Measurements from ENCODE around the gene ZNF679. TPM values are rescaled to one million over a fixed set of nuclear protein-coding genes. Genes with fewer than 3 reads are reported as not detected.

ZNF679 gene
- total RNA-seq, 1 donor from 2014 or later: not detected

DNA sequence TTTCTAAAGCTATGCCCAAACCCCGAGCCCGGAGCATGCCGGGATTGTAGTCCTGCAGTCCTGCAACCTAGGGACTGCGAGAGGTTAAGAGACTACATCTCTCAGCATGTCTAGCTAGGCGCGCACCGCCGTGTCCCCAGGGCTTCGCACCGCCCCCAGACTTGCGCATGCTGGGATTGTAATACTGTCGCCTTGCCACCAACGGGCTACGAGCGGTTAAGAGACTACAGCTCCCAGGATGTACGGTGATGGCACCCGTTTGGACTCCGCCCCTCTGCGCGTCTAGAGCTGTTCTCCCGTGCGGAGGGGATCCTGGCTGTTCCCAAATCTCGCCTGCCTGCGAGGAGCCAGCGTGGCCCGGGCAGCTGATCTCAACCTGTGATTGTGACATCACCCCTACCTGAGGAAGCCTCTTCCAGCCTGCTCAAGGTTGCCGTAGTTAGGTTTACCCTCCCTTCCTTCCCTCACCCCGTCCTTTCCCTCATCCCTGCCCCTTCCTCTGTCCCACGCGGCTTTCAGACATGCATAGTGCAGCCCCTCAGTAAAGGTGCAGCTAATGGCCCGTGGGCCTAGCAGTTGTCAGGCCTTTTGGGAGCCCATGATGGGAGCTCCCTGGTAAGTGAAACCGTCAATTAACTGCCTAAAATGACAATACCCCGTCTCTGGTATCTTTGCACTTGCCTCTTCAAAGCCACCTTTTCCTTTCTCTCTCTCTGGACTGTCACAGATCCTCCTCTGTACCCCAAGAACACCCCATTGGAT is 79.2 kb downstream of the ZNF679 start:
- no peaks in the 10 kb centered on the region for H3K4me1 Mint-ChIP-seq
- no peak for DNase-seq (ENCODE audit: low spot score)
- peaks cover 4% of the 10 kb centered on the region for H3K27me3 Mint-ChIP-seq (ENCODE audit: insufficient read depth, low read depth)
- Histone ChIP-seq H3K4me3 (no peak overlapping the region), H2AFZ (replicated peaks) (no peak overlapping the region), H3F3A (ENCODE audit: low read depth) (no peaks in the 10 kb centered on the region), H3K4me1 (no peaks in the 10 kb centered on the region), H3K9me3 (ENCODE audit: low read depth) (peaks cover 12% of the 10 kb centered on the region), H4K20me1 (ENCODE audit: low read depth) (no peaks in the 10 kb centered on the region), H3K9ac (no peak overlapping the region), H3K4me2 (no peak overlapping the region), H3K79me2 (ENCODE audit: low read depth) (no peaks in the 10 kb centered on the region), H3K27ac (no peak overlapping the region), H3K27me3 (no peaks in the 10 kb centered on the region), H3K36me3 (no peaks in the 10 kb centered on the region)
- no peaks in the 10 kb centered on the region for H3K36me3 Mint-ChIP-seq
- no peak overlapping the region for H3K27ac Mint-ChIP-seq
- H3K9me3 Mint-ChIP-seq: peaks cover 46% of the 10 kb centered on the region
- no peak overlapping the region for H3K4me3 Mint-ChIP-seq
- TF ChIP-seq EZH2 (IDR thresholded peaks at IDR 0.05): no peak
- TF ChIP-seq, protein P1, sequence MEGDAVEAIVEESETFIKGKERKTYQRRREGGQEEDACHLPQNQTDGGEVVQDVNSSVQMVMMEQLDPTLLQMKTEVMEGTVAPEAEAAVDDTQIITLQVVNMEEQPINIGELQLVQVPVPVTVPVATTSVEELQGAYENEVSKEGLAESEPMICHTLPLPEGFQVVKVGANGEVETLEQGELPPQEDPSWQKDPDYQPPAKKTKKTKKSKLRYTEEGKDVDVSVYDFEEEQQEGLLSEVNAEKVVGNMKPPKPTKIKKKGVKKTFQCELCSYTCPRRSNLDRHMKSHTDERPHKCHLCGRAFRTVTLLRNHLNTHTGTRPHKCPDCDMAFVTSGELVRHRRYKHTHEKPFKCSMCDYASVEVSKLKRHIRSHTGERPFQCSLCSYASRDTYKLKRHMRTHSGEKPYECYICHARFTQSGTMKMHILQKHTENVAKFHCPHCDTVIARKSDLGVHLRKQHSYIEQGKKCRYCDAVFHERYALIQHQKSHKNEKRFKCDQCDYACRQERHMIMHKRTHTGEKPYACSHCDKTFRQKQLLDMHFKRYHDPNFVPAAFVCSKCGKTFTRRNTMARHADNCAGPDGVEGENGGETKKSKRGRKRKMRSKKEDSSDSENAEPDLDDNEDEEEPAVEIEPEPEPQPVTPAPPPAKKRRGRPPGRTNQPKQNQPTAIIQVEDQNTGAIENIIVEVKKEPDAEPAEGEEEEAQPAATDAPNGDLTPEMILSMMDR (IDR thresholded peaks at IDR 0.05): no peak
- TF ChIP-seq EZH2phosphoT487 (IDR thresholded peaks at IDR 0.05): no peak

DNA sequence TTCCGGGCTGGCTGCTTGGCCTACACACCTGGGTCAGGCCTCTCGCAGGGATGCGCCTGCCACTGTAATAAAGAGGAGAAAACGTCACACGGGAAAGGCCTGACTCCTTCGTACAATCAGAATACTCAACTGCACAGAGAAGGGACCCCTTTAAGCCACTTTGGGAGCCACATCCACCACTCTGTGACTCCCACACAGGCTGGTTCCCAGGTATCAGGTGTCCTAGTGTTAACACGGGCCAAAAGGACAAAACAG is 79.7 kb downstream of the ZNF679 start:
- Histone ChIP-seq H3K79me2 (ENCODE audit: low read depth) (no peaks in the 10 kb centered on the region), H4K20me1 (ENCODE audit: low read depth) (no peaks in the 10 kb centered on the region), H2AFZ (replicated peaks) (no peak overlapping the region), H3K27me3 (no peaks in the 10 kb centered on the region), H3F3A (ENCODE audit: low read depth) (no peaks in the 10 kb centered on the region), H3K9me3 (ENCODE audit: low read depth) (peaks cover 12% of the 10 kb centered on the region), H3K27ac (no peak overlapping the region), H3K4me2 (no peak overlapping the region), H3K4me1 (no peaks in the 10 kb centered on the region), H3K36me3 (no peaks in the 10 kb centered on the region), H3K9ac (no peak overlapping the region), H3K4me3 (no peak overlapping the region)
- Mint-ChIP-seq H3K9me3 (peaks cover 51% of the 10 kb centered on the region), H3K36me3 (no peaks in the 10 kb centered on the region), H3K4me3 (no peak overlapping the region), H3K4me1 (no peaks in the 10 kb centered on the region), H3K27me3 (ENCODE audit: insufficient read depth, low read depth) (peaks cover 4% of the 10 kb centered on the region), H3K27ac (no peak overlapping the region)
- DNase-seq (ENCODE audit: low spot score): no peak
- TF ChIP-seq EZH2 (IDR thresholded peaks at IDR 0.05) (no peak), EZH2phosphoT487 (IDR thresholded peaks at IDR 0.05) (no peak)
- TF ChIP-seq, protein P1 (IDR thresholded peaks at IDR 0.05): no peak

DNA sequence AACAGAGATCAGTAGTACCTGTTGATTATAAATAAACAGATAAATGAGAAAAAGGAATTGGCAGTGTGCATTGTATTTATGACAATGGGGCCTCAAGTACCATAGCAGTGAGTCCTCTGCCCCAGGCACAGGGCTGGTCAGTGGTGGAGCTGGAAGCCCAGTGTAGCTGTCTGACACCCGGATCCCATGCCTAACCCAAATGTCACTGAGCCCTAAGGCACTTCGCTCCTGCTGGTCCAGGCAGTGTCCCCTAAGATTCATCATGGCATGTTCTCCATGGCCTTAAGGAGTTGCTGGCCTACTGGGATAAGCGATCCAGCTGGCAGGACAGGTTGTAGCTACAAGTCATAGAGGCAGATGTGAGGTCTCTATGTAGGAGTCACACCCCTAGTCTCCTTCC is 82.2 kb downstream of the ZNF679 start:
- H3K4me2 ChIP-seq: no peak overlapping the region
- peaks cover 7% of the 10 kb centered on the region for H3K9me3 ChIP-seq (ENCODE audit: low read depth)
- H3K36me3 Mint-ChIP-seq: no peaks in the 10 kb centered on the region
- no peak for DNase-seq (ENCODE audit: low spot score)
- no peaks in the 10 kb centered on the region for H4K20me1 ChIP-seq (ENCODE audit: low read depth)
- H2AFZ ChIP-seq (replicated peaks): no peak overlapping the region
- H3K27me3 Mint-ChIP-seq (ENCODE audit: insufficient read depth, low read depth): peaks cover 6% of the 10 kb centered on the region
- H3K27ac Mint-ChIP-seq: no peak overlapping the region
- no peak overlapping the region for H3K27ac ChIP-seq
- no peak overlapping the region for H3K4me3 Mint-ChIP-seq
- peaks cover 57% of the 10 kb centered on the region for H3K9me3 Mint-ChIP-seq
- no peaks in the 10 kb centered on the region for H3K79me2 ChIP-seq (ENCODE audit: low read depth)
- no peaks in the 10 kb centered on the region for H3K36me3 ChIP-seq
- H3F3A ChIP-seq (ENCODE audit: low read depth): no peaks in the 10 kb centered on the region
- TF ChIP-seq, protein P1 (IDR thresholded peaks at IDR 0.05): no peak
- TF ChIP-seq EZH2 (IDR thresholded peaks at IDR 0.05): no peak
- no peak for TF ChIP-seq EZH2phosphoT487 (IDR thresholded peaks at IDR 0.05)
- no peaks in the 10 kb centered on the region for H3K4me1 Mint-ChIP-seq
- H3K4me3 ChIP-seq: no peak overlapping the region
- H3K9ac ChIP-seq: no peak overlapping the region
- H3K27me3 ChIP-seq: no peaks in the 10 kb centered on the region
- no peaks in the 10 kb centered on the region for H3K4me1 ChIP-seq

Data from neural progenitor cell (in vitro differentiated cells).